ENCODE data around the gene GRIK5. TPM values are rescaled to one million over a fixed set of nuclear protein-coding genes. Genes with fewer than 3 reads are reported as not detected.

GRIK5 gene
- total RNA-seq (2014; rRNA removed; shearing (Covaris generic)) = 15.7 and 16.4 TPM in 2 replicates

- H3K4me3 ChIP-seq (ENCODE audit: insufficient read depth, low read depth, low read length) = peak within 1 kb of the TSS; percentile 78
- H3K36me3 ChIP-seq (replicated peaks; ENCODE audit: control insufficient read depth, insufficient read depth, low read length) = peaks cover 4% of the 10 kb centered on the region; the same call in 1 of the 2 replicates
- no peaks in the 10 kb centered on the region for H3K27me3 ChIP-seq (ENCODE audit: control insufficient read depth, insufficient read depth, low read length)
- DNase-seq = peak; percentile 89
Observed at GRCh38 chr19:42069619-42070351, at the start of gene GRIK5. Gene GRIK5 (minus strand): TSS chr19:42070206. CDS start chr19:42065770, 4,436 bp downstream.

DNA sequence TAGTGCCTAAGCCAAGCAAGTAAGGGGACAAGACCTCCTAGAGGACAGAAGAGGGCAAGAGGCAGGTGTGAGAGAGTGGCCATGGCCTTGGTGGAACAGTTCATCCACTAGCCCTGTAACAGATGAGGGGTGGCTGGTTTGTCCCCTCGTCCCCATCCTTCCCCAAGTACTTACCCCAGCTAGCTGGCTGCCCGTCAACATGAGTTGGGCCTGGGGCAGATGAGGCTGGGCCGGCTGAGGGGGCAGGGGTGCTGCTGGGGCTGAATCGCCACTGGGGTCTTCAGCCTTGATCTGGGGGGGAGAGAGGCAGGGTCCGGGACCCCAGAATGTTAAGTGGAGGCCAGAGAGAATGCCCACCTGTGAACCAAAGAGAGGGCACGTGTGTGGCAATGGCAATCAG is 47.1 kb upstream of the GRIK5 start:
- no peak for DNase-seq
- Histone ChIP-seq H3K27me3 (ENCODE audit: control insufficient read depth, insufficient read depth, low read length) (no peaks in the 10 kb centered on the region), H3K4me3 (ENCODE audit: insufficient read depth, low read depth, low read length) (no peak overlapping the region), H3K36me3 (replicated peaks; ENCODE audit: control insufficient read depth, insufficient read depth, low read length) (no peaks in the 10 kb centered on the region)

DNA sequence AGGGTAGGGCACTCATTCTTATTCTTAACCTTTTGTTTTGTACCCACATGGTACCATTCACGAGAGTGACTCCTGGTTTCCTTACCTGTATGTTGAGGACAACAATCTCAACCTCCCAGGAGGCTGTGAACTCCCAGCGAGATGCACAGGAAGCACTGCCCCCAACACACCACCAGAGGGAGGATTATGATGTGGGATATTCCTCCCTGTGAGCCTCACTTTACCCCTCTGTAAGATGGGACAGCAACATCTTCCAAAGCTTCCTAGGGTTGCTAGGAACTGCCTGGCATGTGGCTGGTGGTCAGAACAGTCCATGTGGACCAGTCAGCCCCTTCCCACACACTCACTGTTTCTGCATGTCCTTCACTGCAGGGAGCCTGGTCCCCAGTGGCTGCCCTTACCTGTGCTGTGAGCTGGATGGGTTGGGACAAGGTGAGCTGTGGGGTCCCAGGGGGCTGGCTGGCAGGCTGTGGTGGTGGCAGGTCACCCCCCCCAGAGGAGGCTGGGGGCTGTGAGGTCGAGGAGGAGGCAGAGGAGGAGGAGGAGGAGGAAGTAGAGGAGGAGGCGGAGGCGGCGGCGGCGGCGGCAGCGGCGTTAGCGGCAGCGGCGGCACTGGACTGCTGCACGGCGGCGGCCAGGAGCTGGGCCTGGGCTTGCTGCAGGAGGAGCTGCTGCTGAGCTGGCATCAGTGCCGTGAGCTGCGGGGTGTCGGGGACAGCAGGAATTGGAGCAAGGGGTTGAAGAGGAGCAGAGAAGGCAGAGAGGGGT is 46.5 kb upstream of the GRIK5 start:
- Histone ChIP-seq H3K4me3 (ENCODE audit: insufficient read depth, low read depth, low read length) (no peak overlapping the region), H3K27me3 (ENCODE audit: control insufficient read depth, insufficient read depth, low read length) (no peaks in the 10 kb centered on the region), H3K36me3 (replicated peaks; ENCODE audit: control insufficient read depth, insufficient read depth, low read length) (no peaks in the 10 kb centered on the region)
- DNase-seq = peak; percentile 58

DNA sequence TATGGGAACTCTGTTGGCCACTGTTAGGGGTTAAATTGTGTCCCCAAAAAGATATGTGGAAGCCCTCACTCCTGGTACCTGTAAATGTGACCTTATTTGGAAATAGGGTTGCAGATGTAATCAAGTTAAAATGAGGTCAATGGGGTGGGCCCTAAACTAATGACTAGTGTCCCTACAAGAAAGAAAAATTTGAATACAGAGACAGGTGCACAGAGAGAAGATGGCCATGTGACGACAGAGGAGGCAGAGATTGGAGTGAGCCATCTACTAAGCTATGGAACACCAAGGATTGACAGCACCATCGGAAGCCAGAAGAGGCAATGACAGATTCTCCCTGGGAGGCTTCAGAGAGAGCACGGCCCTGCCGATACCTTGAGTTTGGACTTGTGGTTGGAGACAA is 45.7 kb upstream of the GRIK5 start:
- Histone ChIP-seq H3K27me3 (ENCODE audit: control insufficient read depth, insufficient read depth, low read length) (no peaks in the 10 kb centered on the region), H3K4me3 (ENCODE audit: insufficient read depth, low read depth, low read length) (no peak overlapping the region), H3K36me3 (replicated peaks; ENCODE audit: control insufficient read depth, insufficient read depth, low read length) (no peaks in the 10 kb centered on the region)
- DNase-seq = no peak

- DNase-seq = no peak
- H3K27me3 ChIP-seq (ENCODE audit: control insufficient read depth, insufficient read depth, low read length) = no peaks in the 10 kb centered on the region
- H3K36me3 ChIP-seq (replicated peaks; ENCODE audit: control insufficient read depth, insufficient read depth, low read length) = no peaks in the 10 kb centered on the region
- no peak overlapping the region for H3K4me3 ChIP-seq (ENCODE audit: insufficient read depth, low read depth, low read length)
Observed at GRCh38 chr19:42115219-42115618, 45.2 kb upstream of the GRIK5 start.

GRCh38 chr19:42114412-42114811 is 44.4 kb upstream of the GRIK5 start:
- Histone ChIP-seq H3K4me3 (ENCODE audit: insufficient read depth, low read depth, low read length) (no peak overlapping the region), H3K27me3 (ENCODE audit: control insufficient read depth, insufficient read depth, low read length) (no peaks in the 10 kb centered on the region), H3K36me3 (replicated peaks; ENCODE audit: control insufficient read depth, insufficient read depth, low read length) (no peaks in the 10 kb centered on the region)
- DNase-seq = peak; percentile 72

GRCh38 chr19:42113641-42114348 is 43.8 kb upstream of the GRIK5 start:
- Histone ChIP-seq H3K27me3 (ENCODE audit: control insufficient read depth, insufficient read depth, low read length) (no peaks in the 10 kb centered on the region), H3K36me3 (replicated peaks; ENCODE audit: control insufficient read depth, insufficient read depth, low read length) (no peaks in the 10 kb centered on the region), H3K4me3 (ENCODE audit: insufficient read depth, low read depth, low read length) (no peak overlapping the region)
- peak; percentile 74 for DNase-seq

GRCh38 chr19:42111811-42112210 is 41.8 kb upstream of the GRIK5 start:
- no peaks in the 10 kb centered on the region for H3K27me3 ChIP-seq (ENCODE audit: control insufficient read depth, insufficient read depth, low read length)
- no peaks in the 10 kb centered on the region for H3K36me3 ChIP-seq (replicated peaks; ENCODE audit: control insufficient read depth, insufficient read depth, low read length)
- H3K4me3 ChIP-seq (ENCODE audit: insufficient read depth, low read depth, low read length) = no peak overlapping the region
- no peak for DNase-seq

GRCh38 chr19:42111384-42111783 is 41.4 kb upstream of the GRIK5 start:
- no peak overlapping the region for H3K4me3 ChIP-seq (ENCODE audit: insufficient read depth, low read depth, low read length)
- H3K27me3 ChIP-seq (ENCODE audit: control insufficient read depth, insufficient read depth, low read length) = no peaks in the 10 kb centered on the region
- no peak for DNase-seq
- no peaks in the 10 kb centered on the region for H3K36me3 ChIP-seq (replicated peaks; ENCODE audit: control insufficient read depth, insufficient read depth, low read length)

DNA sequence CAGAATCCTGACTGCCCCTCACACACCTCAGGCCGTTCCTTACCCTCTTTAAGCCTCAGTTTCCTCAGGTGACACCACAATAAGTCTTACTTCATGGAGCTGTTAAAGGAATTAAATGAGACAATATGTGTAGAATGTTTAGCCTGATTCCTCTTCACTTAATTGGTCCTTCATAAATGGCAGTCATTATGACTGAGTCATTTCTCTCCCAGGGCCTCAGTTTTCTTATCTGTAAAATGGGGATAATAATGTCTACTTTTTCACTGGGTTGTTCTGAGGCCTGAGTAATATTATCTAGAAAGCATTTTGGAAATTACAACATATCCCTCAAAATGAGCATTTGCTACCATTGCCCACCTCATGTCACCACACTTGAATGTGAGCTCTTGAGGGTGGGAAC is 40.7 kb upstream of the GRIK5 start:
- Histone ChIP-seq H3K4me3 (ENCODE audit: insufficient read depth, low read depth, low read length) (no peak overlapping the region), H3K27me3 (ENCODE audit: control insufficient read depth, insufficient read depth, low read length) (no peaks in the 10 kb centered on the region), H3K36me3 (replicated peaks; ENCODE audit: control insufficient read depth, insufficient read depth, low read length) (no peaks in the 10 kb centered on the region)
- DNase-seq = no peak

GRCh38 chr19:42109896-42110295 is 39.9 kb upstream of the GRIK5 start:
- no peaks in the 10 kb centered on the region for H3K27me3 ChIP-seq (ENCODE audit: control insufficient read depth, insufficient read depth, low read length)
- no peaks in the 10 kb centered on the region for H3K36me3 ChIP-seq (replicated peaks; ENCODE audit: control insufficient read depth, insufficient read depth, low read length)
- no peak overlapping the region for H3K4me3 ChIP-seq (ENCODE audit: insufficient read depth, low read depth, low read length)
- DNase-seq = no peak

DNA sequence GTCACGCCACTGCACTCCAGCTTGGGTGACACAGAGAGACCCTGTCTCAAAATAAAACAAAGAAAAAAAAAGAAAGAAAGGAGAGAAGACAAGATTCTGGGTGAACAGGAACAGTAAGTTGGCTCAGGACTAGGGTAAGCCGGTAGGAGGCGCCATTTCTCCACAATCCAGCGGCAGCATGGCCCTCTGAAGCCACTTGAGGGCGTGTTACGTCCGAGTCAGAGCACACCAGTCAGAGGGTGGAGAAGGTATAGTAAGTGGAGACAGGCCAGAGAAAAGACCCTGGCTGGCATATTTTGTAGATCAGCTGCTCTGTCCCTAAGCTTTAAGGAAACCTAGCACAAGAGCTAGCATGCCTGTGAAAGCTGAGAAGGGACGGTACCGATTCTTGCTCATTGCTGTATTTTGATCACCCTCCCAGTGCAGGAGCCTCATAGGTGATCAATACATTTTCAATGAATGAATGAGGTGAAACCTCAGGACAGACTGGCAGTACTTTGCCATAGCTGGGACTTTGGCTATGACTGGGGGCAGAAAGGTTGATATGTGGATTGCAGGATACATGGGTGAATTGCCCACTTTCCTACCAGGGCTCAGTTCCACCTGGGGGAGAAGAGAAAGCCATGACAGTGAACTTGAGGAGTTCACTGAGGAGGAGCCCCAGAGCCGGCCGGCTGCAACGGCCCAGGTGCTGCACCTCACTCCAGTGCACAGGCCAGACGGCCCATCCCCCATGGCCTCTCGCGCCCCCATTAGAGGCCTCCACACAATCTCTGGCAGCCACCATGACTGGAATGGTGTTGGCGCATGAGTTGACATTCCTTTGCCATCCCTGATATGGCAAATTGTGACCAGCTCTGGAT is 38.8 kb upstream of the GRIK5 start:
- Histone ChIP-seq H3K27me3 (ENCODE audit: control insufficient read depth, insufficient read depth, low read length) (no peaks in the 10 kb centered on the region), H3K4me3 (ENCODE audit: insufficient read depth, low read depth, low read length) (no peak overlapping the region), H3K36me3 (replicated peaks; ENCODE audit: control insufficient read depth, insufficient read depth, low read length) (no peaks in the 10 kb centered on the region)
- DNase-seq = peak; percentile 91

GRCh38 chr19:42105368-42105767 is 35.4 kb upstream of the GRIK5 start:
- H3K4me3 ChIP-seq (ENCODE audit: insufficient read depth, low read depth, low read length) = no peak overlapping the region
- H3K27me3 ChIP-seq (ENCODE audit: control insufficient read depth, insufficient read depth, low read length) = no peaks in the 10 kb centered on the region
- no peak for DNase-seq
- H3K36me3 ChIP-seq (replicated peaks; ENCODE audit: control insufficient read depth, insufficient read depth, low read length) = no peaks in the 10 kb centered on the region

- H3K4me3 ChIP-seq (ENCODE audit: insufficient read depth, low read depth, low read length) = no peak overlapping the region
- no peaks in the 10 kb centered on the region for H3K36me3 ChIP-seq (replicated peaks; ENCODE audit: control insufficient read depth, insufficient read depth, low read length)
- no peak for DNase-seq
- no peaks in the 10 kb centered on the region for H3K27me3 ChIP-seq (ENCODE audit: control insufficient read depth, insufficient read depth, low read length)
Observed at GRCh38 chr19:42102877-42103276, 32.9 kb upstream of the GRIK5 start.

All from H7 (cell line).